HepG2 (cell line): ENCODE results near the gene DHX57. TPM values are rescaled to one million over a fixed set of nuclear protein-coding genes. Genes with fewer than 3 reads are reported as not detected.

Experiments
- FOSL1 ChIP-seq: sonication (generic); formaldehyde crosslinking; IDR thresholded peaks from 2 replicates; pipeline ENCODE4 v1.9.0; 2021; ENCODE audit warnings: missing genetic modification reagents, borderline replicate concordance
- GATAD1 ChIP-seq: IDR thresholded peaks from 2 replicates; pipeline ENCODE4 v1.6.1; 2016; ENCODE audit warnings: missing genetic modification reagents, missing compliant biosample characterization
- HNRNPH1 ChIP-seq: fragments of 200-400 bp; formaldehyde crosslinking; optimal IDR thresholded peaks from 2 replicates; pipeline ENCODE3; 2017; ENCODE audit warnings: mild to moderate bottlenecking, low read depth, low read length
- HNRNPUL1 ChIP-seq: fragments of 200-400 bp; formaldehyde crosslinking; IDR thresholded peaks from 2 replicates; pipeline ENCODE4 v1.6.1; 2017; ENCODE audit warnings: low read depth, mild to moderate bottlenecking, low read length, moderate library complexity
- MAZ ChIP-seq, 2 experiments: sonication (generic) in 1 of 2; formaldehyde crosslinking in 1 of 2; IDR thresholded peaks; 2 replicates each; pipeline versions ENCODE4 v1.5.0 to v1.6.1; 2012 to 2020; ENCODE audit warnings: low read depth in 2 of 2, mild to moderate bottlenecking in 2 of 2, borderline replicate concordance in 1 of 2, improper control_type of control experiment in 1 of 2, low read length in 1 of 2, missing genetic modification reagents in 1 of 2, moderate library complexity in 1 of 2
- SMAD9 ChIP-seq: sonication (generic); formaldehyde crosslinking; IDR thresholded peaks from 2 replicates; pipeline ENCODE4 v1.5.1; 2020; ENCODE audit warnings: mild to moderate bottlenecking, missing genetic modification reagents
- XBP1 ChIP-seq: sonication (generic); formaldehyde crosslinking; IDR thresholded peaks from 2 replicates; pipeline ENCODE4 v1.5.0; 2020; ENCODE audit warnings: missing genetic modification reagents
- ZBTB7A ChIP-seq: sonication (generic); formaldehyde crosslinking; IDR thresholded peaks from 2 replicates; pipeline ENCODE4 v1.8.0; 2022; ENCODE audit warnings: mild to moderate bottlenecking, missing genetic modification reagents
- ZNF446 ChIP-seq: sonication (generic); formaldehyde crosslinking; IDR thresholded peaks from 2 replicates; pipeline ENCODE4 v1.5.0; 2020; ENCODE audit warnings: mild to moderate bottlenecking, missing genetic modification reagents
- polyA plus RNA-seq, 8 experiments: library from polyadenylated mRNA; depleted of rRNA in 3 of 8; stranded (reverse) in 7 of 8; unstranded in 1 of 8; fragments of >200 nt; fragmentation: Illumina TruSeq in 4 of 8; extraction: Trizol in 4 of 8; gene quantifications; 2 replicates each; pipeline versions ENCODE4 v1.2.1 to v1.2.3, GENCODE V29; 2011 to 2016; ENCODE audit warnings: low read depth in 4 of 8, missing spikeins in 1 of 8, mixed read lengths in 1 of 8; ENCODE audit not compliant: insufficient read depth in 1 of 8
- total RNA-seq, 5 experiments: library from RNA; depleted of rRNA; stranded (reverse); fragments of >200 nt; fragmentation: Illumina TruSeq; extraction: Trizol; gene quantifications; 2 replicates each; pipeline ENCODE4 v1.2.3, GENCODE V29; 2016; ENCODE audit warnings: low read depth in 1 of 5
- TF ChIP-seq, protein P1 (sequence below): sonication (generic); formaldehyde crosslinking; IDR thresholded peaks from 2 replicates; pipeline ENCODE4 v1.4.0; 2020; ENCODE audit warnings: missing genetic modification reagents
- TF ChIP-seq, protein P2 (sequence below): sonication (generic); formaldehyde crosslinking; conservative IDR thresholded peaks from 2 replicates; pipeline ENCODE4 v1.4.0; 2020; ENCODE audit warnings: mild to moderate bottlenecking, missing genetic modification reagents, moderate library complexity
- TF ChIP-seq, protein P3 (sequence below): sonication (generic); formaldehyde crosslinking; IDR thresholded peaks from 2 replicates; pipeline ENCODE4 v1.8.1; 2023; ENCODE audit warnings: mild to moderate bottlenecking, missing genetic modification reagents, borderline replicate concordance
- TF ChIP-seq, protein P4 (sequence below): sonication (generic); formaldehyde crosslinking; IDR thresholded peaks from 2 replicates; pipeline ENCODE4 v1.5.1; 2020; ENCODE audit warnings: mild to moderate bottlenecking, missing genetic modification reagents
- TF ChIP-seq, protein P5 (sequence below): sonication (generic); formaldehyde crosslinking; IDR thresholded peaks from 2 replicates; pipeline ENCODE4 v1.4.0; 2020; ENCODE audit warnings: missing genetic modification reagents, borderline replicate concordance

Gene DHX57
- total and polyA plus RNA-seq, 2 of the 13 experiments (the other 11 are each of a cell fraction or from before 2014, with no cell fraction given): 9.2 to 24.2 TPM

DNA sequence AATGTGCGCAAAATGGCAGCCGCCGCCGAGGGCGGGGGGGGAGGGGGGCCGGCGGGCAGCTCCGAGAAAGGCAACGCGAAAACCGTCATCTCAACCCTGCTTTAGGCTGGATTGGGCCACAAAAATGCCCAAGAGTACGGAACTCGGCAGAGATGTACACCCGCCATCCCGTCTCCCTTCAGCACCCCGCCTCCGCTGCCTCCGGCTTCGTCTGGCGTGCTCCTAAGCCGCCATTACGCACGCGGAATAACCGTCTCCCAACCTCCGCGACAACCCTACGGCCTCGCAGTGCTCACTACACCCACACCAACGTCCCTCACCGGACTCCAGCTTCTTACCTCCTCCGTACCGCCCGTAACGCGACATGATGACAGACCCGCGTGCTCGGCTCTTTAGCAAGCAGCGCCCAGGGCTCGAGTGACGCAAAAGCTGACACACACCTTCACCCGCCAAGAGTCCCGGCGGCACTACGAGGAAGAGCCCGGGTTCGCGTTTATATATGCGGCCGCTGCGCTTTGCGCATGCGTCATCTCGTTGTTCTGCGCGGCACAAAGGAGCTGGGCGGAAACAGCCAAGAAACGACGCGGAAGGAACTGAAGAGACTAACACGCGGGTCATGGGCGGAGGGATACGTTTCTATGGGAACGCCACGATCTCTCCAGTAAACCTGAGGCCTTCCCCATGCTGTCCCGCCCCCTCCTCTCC lies 124.7 kb downstream of the DHX57 start, which contains the start of gene SRSF7 (continued):
- no peak; the same call in 1 of the 2 replicates for TF ChIP-seq ZBTB7A (CRISPR knock-in tag)
- TF ChIP-seq, protein P1, sequence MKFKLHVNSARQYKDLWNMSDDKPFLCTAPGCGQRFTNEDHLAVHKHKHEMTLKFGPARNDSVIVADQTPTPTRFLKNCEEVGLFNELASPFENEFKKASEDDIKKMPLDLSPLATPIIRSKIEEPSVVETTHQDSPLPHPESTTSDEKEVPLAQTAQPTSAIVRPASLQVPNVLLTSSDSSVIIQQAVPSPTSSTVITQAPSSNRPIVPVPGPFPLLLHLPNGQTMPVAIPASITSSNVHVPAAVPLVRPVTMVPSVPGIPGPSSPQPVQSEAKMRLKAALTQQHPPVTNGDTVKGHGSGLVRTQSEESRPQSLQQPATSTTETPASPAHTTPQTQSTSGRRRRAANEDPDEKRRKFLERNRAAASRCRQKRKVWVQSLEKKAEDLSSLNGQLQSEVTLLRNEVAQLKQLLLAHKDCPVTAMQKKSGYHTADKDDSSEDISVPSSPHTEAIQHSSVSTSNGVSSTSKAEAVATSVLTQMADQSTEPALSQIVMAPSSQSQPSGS: peak; percentile 64; the same call in 1 of the 2 replicates
- TF ChIP-seq, protein P2, sequence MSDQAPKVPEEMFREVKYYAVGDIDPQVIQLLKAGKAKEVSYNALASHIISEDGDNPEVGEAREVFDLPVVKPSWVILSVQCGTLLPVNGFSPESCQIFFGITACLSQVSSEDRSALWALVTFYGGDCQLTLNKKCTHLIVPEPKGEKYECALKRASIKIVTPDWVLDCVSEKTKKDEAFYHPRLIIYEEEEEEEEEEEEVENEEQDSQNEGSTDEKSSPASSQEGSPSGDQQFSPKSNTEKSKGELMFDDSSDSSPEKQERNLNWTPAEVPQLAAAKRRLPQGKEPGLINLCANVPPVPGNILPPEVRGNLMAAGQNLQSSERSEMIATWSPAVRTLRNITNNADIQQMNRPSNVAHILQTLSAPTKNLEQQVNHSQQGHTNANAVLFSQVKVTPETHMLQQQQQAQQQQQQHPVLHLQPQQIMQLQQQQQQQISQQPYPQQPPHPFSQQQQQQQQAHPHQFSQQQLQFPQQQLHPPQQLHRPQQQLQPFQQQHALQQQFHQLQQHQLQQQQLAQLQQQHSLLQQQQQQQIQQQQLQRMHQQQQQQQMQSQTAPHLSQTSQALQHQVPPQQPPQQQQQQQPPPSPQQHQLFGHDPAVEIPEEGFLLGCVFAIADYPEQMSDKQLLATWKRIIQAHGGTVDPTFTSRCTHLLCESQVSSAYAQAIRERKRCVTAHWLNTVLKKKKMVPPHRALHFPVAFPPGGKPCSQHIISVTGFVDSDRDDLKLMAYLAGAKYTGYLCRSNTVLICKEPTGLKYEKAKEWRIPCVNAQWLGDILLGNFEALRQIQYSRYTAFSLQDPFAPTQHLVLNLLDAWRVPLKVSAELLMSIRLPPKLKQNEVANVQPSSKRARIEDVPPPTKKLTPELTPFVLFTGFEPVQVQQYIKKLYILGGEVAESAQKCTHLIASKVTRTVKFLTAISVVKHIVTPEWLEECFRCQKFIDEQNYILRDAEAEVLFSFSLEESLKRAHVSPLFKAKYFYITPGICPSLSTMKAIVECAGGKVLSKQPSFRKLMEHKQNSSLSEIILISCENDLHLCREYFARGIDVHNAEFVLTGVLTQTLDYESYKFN (CRISPR knock-in tag): peak; percentile 57
- no peak for TF ChIP-seq HNRNPH1
- TF ChIP-seq, protein P3, sequence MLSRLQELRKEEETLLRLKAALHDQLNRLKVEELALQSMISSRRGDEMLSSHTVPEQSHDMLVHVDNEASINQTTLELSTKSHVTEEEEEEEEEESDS: no peak; the same call in 1 of the 2 replicates
- TF ChIP-seq ZNF446 (CRISPR knock-in tag): peak; percentile 76; the same call in 1 of the 2 replicates
- TF ChIP-seq GATAD1 (CRISPR knock-in tag): peak; percentile 55
- TF ChIP-seq HNRNPUL1: no peak
- TF ChIP-seq, protein P4, sequence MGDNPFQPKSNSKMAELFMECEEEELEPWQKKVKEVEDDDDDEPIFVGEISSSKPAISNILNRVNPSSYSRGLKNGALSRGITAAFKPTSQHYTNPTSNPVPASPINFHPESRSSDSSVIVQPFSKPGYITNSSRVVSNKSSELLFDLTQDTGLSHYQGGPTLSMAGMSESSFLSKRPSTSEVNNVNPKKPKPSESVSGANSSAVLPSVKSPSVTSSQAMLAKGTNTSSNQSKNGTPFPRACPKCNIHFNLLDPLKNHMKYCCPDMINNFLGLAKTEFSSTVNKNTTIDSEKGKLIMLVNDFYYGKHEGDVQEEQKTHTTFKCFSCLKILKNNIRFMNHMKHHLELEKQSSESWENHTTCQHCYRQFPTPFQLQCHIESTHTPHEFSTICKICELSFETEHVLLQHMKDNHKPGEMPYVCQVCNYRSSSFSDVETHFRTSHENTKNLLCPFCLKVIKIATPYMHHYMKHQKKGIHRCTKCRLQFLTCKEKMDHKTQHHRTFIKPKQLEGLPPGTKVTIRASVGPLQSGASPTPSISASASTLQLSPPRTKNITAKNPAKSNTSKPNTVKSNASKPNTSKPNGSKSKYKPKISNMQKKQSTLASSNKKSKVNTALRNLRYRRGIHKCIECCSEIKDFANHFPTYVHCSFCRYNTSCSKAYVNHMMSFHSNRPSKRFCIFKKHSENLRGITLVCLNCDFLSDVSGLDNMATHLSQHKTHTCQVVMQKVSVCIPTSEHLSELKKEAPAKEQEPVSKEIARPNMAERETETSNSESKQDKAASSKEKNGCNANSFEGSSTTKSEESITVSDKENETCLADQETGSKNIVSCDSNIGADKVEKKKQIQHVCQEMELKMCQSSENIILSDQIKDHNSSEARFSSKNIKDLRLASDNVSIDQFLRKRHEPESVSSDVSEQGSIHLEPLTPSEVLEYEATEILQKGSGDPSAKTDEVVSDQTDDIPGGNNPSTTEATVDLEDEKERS: peak; percentile 80
- TF ChIP-seq MAZ (IDR thresholded peaks at IDR 0.05; ENCODE audit: borderline replicate concordance, low read depth, low read length): peak; percentile 44; the same call in 1 of the 2 replicates
- TF ChIP-seq MAZ (CRISPR knock-in tag; IDR thresholded peaks at IDR 0.05; ENCODE audit: low read depth): peak; percentile 84; the same call in 1 of the 2 replicates
- no peak for TF ChIP-seq FOSL1 (CRISPR knock-in tag)
- TF ChIP-seq SMAD9: peak; percentile 88
- no peak; the same call in 1 of the 2 replicates for TF ChIP-seq XBP1 (CRISPR knock-in tag)
- TF ChIP-seq, protein P5, sequence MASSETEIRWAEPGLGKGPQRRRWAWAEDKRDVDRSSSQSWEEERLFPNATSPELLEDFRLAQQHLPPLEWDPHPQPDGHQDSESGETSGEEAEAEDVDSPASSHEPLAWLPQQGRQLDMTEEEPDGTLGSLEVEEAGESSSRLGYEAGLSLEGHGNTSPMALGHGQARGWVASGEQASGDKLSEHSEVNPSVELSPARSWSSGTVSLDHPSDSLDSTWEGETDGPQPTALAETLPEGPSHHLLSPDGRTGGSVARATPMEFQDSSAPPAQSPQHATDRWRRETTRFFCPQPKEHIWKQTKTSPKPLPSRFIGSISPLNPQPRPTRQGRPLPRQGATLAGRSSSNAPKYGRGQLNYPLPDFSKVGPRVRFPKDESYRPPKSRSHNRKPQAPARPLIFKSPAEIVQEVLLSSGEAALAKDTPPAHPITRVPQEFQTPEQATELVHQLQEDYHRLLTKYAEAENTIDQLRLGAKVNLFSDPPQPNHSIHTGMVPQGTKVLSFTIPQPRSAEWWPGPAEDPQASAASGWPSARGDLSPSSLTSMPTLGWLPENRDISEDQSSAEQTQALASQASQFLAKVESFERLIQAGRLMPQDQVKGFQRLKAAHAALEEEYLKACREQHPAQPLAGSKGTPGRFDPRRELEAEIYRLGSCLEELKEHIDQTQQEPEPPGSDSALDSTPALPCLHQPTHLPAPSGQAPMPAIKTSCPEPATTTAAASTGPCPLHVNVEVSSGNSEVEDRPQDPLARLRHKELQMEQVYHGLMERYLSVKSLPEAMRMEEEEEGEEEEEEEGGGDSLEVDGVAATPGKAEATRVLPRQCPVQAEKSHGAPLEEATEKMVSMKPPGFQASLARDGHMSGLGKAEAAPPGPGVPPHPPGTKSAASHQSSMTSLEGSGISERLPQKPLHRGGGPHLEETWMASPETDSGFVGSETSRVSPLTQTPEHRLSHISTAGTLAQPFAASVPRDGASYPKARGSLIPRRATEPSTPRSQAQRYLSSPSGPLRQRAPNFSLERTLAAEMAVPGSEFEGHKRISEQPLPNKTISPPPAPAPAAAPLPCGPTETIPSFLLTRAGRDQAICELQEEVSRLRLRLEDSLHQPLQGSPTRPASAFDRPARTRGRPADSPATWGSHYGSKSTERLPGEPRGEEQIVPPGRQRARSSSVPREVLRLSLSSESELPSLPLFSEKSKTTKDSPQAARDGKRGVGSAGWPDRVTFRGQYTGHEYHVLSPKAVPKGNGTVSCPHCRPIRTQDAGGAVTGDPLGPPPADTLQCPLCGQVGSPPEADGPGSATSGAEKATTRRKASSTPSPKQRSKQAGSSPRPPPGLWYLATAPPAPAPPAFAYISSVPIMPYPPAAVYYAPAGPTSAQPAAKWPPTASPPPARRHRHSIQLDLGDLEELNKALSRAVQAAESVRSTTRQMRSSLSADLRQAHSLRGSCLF (CRISPR knock-in tag): no peak; the same call in 1 of the 2 replicates
